MM.1S (cell line): ENCODE results near the gene UCP2.

Experiments used
- DNase-seq: peaks from one replicate; pipeline ENCODE4 v3.0.0-alpha.2; 2015
- H2AFZ ChIP-seq: fragments of 300-600 bp; sonication (generic); 2 replicates; pipeline ENCODE4 v1.6.0; 2016; ENCODE audit warnings: antibody characterized with exemption, low read length
- H3F3A ChIP-seq: fragments of 300-600 bp; sonication (generic); 2 replicates; pipeline ENCODE4 v1.6.1; 2016; ENCODE audit warnings: mild to moderate bottlenecking, antibody characterized with exemption, low read length, moderate library complexity, mixed read lengths; ENCODE audit not compliant: insufficient read depth
- H3K27ac ChIP-seq: fragments of 300-600 bp; sonication (generic); 2 replicates; pipeline ENCODE4 v1.5.1; 2016; ENCODE audit warnings: mild to moderate bottlenecking, low read length
- H3K27me3 ChIP-seq: fragments of 300-600 bp; sonication (generic); replicated peaks from 2 replicates; pipeline ENCODE4 v1.6.0; 2016; ENCODE audit warnings: low read length; ENCODE audit not compliant: insufficient read depth
- H3K36me3 ChIP-seq: fragments of 300-600 bp; sonication (generic); replicated peaks from 2 replicates; pipeline ENCODE4 v1.6.1; 2016; ENCODE audit warnings: mild to moderate bottlenecking, low read length, mixed read lengths; ENCODE audit not compliant: insufficient read depth
- H3K4me1 ChIP-seq: fragments of 300-600 bp; sonication (generic); 2 replicates; pipeline ENCODE4 v1.6.1; 2016; ENCODE audit warnings: low read length, mixed read lengths
- H3K4me2 ChIP-seq: fragments of 300-600 bp; sonication (generic); 2 replicates; pipeline ENCODE4 v1.6.0; 2016; ENCODE audit warnings: low read depth, low read length
- H3K4me3 ChIP-seq: fragments of 300-600 bp; sonication (generic); 2 replicates; pipeline ENCODE4 v1.5.1; 2016; ENCODE audit warnings: low read length, mixed read lengths
- H3K79me2 ChIP-seq: fragments of 300-600 bp; sonication (generic); 2 replicates; pipeline ENCODE4 v1.6.1; 2016; ENCODE audit warnings: mixed run types, low read length, mixed read lengths
- H3K9ac ChIP-seq: fragments of 300-600 bp; sonication (generic); 2 replicates; pipeline ENCODE4 v1.6.1; 2016; ENCODE audit warnings: low read length, mixed read lengths
- H3K9me2 ChIP-seq: fragments of 300-600 bp; sonication (generic); replicated peaks from 2 replicates; pipeline ENCODE4 v1.6.1; 2016; ENCODE audit warnings: mild to moderate bottlenecking, low read length, mixed read lengths; ENCODE audit not compliant: insufficient read depth
- H3K9me3 ChIP-seq: fragments of 300-600 bp; sonication (generic); replicated peaks from 2 replicates; pipeline ENCODE4 v1.6.1; 2016; ENCODE audit warnings: mild to moderate bottlenecking, low read length, mixed read lengths; ENCODE audit not compliant: insufficient read depth
- H4K20me1 ChIP-seq: fragments of 300-600 bp; sonication (generic); 2 replicates; pipeline ENCODE4 v1.6.1; 2016; ENCODE audit warnings: mild to moderate bottlenecking, low read length, moderate library complexity, mixed read lengths; ENCODE audit not compliant: insufficient read depth
- EZH2 ChIP-seq: fragments of 300-600 bp; sonication (generic); optimal IDR thresholded peaks from 2 replicates; pipeline ENCODE3; 2017; ENCODE audit warnings: low read depth, mild to moderate bottlenecking, antibody characterized with exemption, low read length, mixed read lengths
- EZH2phosphoT487 ChIP-seq: fragments of 300-600 bp; sonication (generic); IDR thresholded peaks from 2 replicates; pipeline ENCODE4 v1.6.1; 2018; ENCODE audit warnings: antibody characterized with exemption, low read length
- TF ChIP-seq, protein P1 (sequence below): fragments of 300-600 bp; sonication (generic); IDR thresholded peaks from 2 replicates; pipeline ENCODE4 v1.5.1; 2016; ENCODE audit warnings: antibody characterized with exemption, low read length, mixed read lengths

Gene UCP2

DNA sequence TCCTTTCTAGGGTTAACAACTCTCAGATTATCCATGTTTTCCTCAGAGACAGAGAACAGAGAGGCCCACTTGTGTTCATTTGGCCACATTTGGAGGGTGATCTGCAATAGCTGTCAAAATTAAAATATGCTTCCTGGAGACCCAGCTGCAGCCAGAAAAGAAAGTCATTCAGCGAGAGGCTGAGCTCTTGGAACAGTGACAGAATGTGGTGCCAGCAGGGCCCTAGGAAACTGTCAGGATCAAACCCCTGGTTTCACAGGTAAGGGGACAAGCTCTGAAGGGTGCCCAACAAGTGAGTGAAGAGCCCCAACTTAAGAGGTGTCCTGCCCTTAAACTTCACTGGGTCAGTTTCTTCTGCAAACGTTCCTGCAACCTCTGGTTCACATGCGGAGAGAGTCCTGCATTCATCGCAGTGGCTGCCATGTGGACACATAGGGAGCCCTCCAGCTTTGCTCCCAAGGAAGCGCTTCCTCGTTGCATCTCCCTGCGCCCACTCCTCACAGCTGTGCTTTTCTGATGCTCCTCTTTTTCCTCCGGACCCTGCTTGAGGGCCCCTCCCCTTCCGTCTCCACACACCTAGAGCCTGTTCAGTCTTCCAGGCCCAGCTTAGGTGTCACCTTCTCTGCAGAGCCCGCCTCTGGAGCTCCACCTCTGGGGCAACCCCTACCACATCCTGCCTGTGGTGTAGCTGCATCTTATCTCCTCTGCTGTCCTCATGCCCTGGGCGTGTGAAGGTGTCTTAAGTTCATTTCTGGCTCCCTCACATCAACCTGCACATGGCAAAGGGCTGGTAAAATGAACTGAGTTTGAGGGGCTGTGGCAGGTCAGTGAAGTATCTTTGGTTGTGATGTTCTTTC, 22.3 kb upstream of the UCP2 start:
- Histone ChIP-seq H3K4me2 (no peak overlapping the region), H4K20me1 (no peaks in the 10 kb centered on the region), H3K27ac (no peak overlapping the region), H3F3A (no peaks in the 10 kb centered on the region), H3K4me3 (no peak overlapping the region), H3K9me3 (no peaks in the 10 kb centered on the region), H3K9ac (no peak overlapping the region), H2AFZ (no peak overlapping the region), H3K4me1 (no peaks in the 10 kb centered on the region), H3K36me3 (no peaks in the 10 kb centered on the region), H3K79me2 (no peaks in the 10 kb centered on the region), H3K9me2 (no peaks in the 10 kb centered on the region), H3K27me3 (no peaks in the 10 kb centered on the region)
- peak; percentile 16 for DNase-seq
- TF ChIP-seq, protein P1, sequence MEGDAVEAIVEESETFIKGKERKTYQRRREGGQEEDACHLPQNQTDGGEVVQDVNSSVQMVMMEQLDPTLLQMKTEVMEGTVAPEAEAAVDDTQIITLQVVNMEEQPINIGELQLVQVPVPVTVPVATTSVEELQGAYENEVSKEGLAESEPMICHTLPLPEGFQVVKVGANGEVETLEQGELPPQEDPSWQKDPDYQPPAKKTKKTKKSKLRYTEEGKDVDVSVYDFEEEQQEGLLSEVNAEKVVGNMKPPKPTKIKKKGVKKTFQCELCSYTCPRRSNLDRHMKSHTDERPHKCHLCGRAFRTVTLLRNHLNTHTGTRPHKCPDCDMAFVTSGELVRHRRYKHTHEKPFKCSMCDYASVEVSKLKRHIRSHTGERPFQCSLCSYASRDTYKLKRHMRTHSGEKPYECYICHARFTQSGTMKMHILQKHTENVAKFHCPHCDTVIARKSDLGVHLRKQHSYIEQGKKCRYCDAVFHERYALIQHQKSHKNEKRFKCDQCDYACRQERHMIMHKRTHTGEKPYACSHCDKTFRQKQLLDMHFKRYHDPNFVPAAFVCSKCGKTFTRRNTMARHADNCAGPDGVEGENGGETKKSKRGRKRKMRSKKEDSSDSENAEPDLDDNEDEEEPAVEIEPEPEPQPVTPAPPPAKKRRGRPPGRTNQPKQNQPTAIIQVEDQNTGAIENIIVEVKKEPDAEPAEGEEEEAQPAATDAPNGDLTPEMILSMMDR, result no peak
- TF ChIP-seq EZH2phosphoT487 (no peak), EZH2 (no peak)

GRCh38 chr11:74004046-74004695, 21.5 kb upstream of the UCP2 start:
- Histone ChIP-seq H3K4me2 (no peak overlapping the region), H3K36me3 (no peaks in the 10 kb centered on the region), H3K79me2 (no peaks in the 10 kb centered on the region), H2AFZ (no peak overlapping the region), H3F3A (no peaks in the 10 kb centered on the region), H3K9me3 (no peaks in the 10 kb centered on the region), H3K9ac (no peak overlapping the region), H3K4me1 (no peaks in the 10 kb centered on the region), H3K27ac (no peak overlapping the region), H3K9me2 (no peaks in the 10 kb centered on the region), H4K20me1 (no peaks in the 10 kb centered on the region), H3K4me3 (no peak overlapping the region), H3K27me3 (no peaks in the 10 kb centered on the region)
- no peak for DNase-seq
- TF ChIP-seq EZH2phosphoT487, result no peak
- TF ChIP-seq, protein P1, result no peak

DNA sequence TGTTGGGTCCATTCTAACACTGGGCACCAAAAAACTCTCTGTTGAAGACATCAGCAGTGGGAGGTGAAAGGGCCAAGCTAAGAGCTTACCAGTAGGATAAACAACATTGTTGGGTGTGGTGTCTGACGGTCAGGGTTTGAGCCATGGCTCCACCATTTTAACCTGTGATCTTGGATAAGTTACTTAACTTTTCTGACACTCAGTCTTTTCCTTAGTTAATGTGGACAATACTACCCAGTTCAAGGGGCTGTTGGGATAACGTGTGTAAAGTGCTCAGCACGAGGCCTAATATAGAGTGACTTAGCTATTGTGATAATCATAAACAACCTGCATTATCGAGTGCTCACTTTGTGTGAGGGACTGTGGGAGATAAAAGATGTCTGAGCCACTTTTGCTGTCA, 20.2 kb upstream of the UCP2 start:
- no peak overlapping the region for H3K4me3 ChIP-seq
- no peaks in the 10 kb centered on the region for H3K4me1 ChIP-seq
- no peaks in the 10 kb centered on the region for H4K20me1 ChIP-seq
- no peaks in the 10 kb centered on the region for H3K79me2 ChIP-seq
- H3K9ac ChIP-seq, result no peak overlapping the region
- H3F3A ChIP-seq, result no peaks in the 10 kb centered on the region
- no peak overlapping the region for H3K27ac ChIP-seq
- H3K36me3 ChIP-seq, result no peaks in the 10 kb centered on the region
- no peaks in the 10 kb centered on the region for H3K27me3 ChIP-seq
- H3K9me2 ChIP-seq, result no peaks in the 10 kb centered on the region
- H2AFZ ChIP-seq, result no peak overlapping the region
- no peak for DNase-seq
- no peaks in the 10 kb centered on the region for H3K9me3 ChIP-seq
- TF ChIP-seq EZH2phosphoT487 (no peak), EZH2 (no peak)
- TF ChIP-seq, protein P1, result no peak
- no peak overlapping the region for H3K4me2 ChIP-seq
